Upper lobe of right lung (tissue), 1 donor: ENCODE data around the gene BRF1. TPM values are rescaled to one million over a fixed set of nuclear protein-coding genes. Genes with fewer than 3 reads are reported as not detected.

ENCODE experiments used
- ATAC-seq: fragments of 200-7000 bp; cut with Tn5 transposase; one replicate; pipeline ENCODE4 v1.9.1; 2020; ENCODE audit warnings: mild to moderate bottlenecking, moderate library complexity
- DNase-seq: peaks from one replicate; pipeline ENCODE4 v3.0.0-alpha.2; 2020
- H3K27ac ChIP-seq: fragments of 200-600 bp; one replicate; pipeline ENCODE4 v1.8.0; 2022
- H3K27me3 ChIP-seq: fragments of 200-600 bp; one replicate; pipeline ENCODE4 v1.8.0; 2022; ENCODE audit warnings: mild to moderate bottlenecking
- H3K36me3 ChIP-seq: fragments of 200-600 bp; one replicate; pipeline ENCODE4 v1.8.0; 2022
- H3K4me1 ChIP-seq: fragments of 200-600 bp; one replicate; pipeline ENCODE4 v1.8.0; 2022
- H3K4me3 ChIP-seq: fragments of 200-600 bp; one replicate; pipeline ENCODE4 v1.8.0; 2022; ENCODE audit warnings: mild to moderate bottlenecking
- H3K9me3 ChIP-seq: fragments of 200-600 bp; one replicate; pipeline ENCODE4 v1.8.0; 2022
- intact Hi-C: fragments of 100-400 bp; cut with DNase I; formaldehyde crosslinking; loops from one replicate; pipeline ENCODE4 v1.11.0; 2022
- total RNA-seq: library from RNA; stranded (reverse); fragmentation: NEBNext Ultra II Directional; extraction: Animal tissue kit (Norgen Biotek cat#: 25700); gene quantifications from one replicate; pipeline ENCODE4 v1.2.1, GENCODE V29; 2021
- TF ChIP-seq, protein P1 (sequence below): fragments of 200-600 bp; IDR thresholded peaks from one replicate; pipeline ENCODE4 v1.8.0; 2022; ENCODE audit warnings: antibody characterized with exemption
- donor health status: DM: no; HTN: yes; CAD: no; lungs with severe emphysema.

The BRF1 gene
- total RNA-seq, 1 donor from 2014 or later, result 31.2 TPM

DNA sequence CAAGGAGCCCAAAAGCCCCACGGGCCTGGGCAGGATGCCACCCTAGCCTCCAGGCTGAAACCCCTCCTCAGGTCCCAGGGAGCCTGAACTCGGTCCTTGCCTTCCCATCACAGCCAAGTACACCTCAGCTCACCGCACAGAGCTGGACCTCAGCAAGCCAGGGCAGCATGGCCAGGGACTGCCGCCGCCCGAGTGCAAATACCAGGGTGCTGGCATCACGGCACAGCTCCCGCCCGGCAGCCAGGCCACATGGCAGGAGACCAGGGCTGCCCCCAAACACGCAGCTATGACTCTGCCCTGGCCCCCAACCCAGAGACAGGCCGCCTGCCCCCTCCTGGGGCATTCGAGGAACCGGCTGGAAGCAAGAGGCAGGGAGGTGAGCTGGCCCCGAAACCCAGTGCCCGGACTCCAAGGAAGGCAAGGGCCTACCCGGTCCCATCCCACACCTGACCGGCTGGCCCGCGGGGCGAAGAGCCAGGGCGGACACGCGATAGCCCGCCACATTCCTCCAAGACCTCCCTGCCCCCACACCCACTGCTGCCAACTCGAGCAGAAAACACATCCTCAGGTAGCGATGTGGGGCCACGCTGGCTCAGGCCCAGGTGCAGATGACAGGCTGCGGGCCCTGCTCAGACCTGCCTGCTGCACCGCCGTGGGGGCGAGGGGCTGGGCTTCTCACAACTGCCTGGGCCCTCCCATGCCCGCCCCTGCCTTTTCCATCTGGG lies 134.9 kb downstream of the BRF1 start:
- intact Hi-C loops, result no loop called here
- no peak for DNase-seq
- no peak overlapping the region for H3K4me3 ChIP-seq

DNA sequence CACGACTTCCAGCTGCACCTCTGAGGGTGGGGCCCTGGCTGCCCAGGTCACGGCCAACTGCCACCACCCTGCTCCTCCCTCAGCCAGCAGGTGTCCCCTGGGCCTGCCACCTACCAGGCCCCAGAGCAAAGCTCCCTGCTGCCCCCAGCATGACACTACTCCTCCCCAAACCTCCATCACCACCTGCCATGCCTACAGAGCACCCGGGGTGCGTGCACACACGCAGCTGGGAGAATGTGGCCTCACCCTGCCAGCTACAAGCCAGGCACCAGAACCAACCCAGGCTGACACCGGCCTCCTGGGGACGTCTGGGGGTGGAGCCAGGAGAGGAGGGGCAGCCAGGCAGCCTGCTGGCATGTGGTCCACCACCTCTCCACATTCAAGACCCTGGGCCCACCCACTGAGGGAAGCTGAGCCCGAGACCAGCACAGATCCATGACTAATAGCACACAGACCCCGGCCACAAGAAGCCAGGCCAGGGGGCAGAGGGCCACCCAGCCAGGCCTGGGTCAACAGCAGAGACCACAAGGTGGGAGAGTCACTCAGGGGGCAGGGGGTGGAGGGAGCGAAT lies 135.6 kb downstream of the BRF1 start:
- no peaks in the 10 kb centered on the region for H3K36me3 ChIP-seq
- ATAC-seq (no peak), DNase-seq (no peak)
- TF ChIP-seq, protein P1, sequence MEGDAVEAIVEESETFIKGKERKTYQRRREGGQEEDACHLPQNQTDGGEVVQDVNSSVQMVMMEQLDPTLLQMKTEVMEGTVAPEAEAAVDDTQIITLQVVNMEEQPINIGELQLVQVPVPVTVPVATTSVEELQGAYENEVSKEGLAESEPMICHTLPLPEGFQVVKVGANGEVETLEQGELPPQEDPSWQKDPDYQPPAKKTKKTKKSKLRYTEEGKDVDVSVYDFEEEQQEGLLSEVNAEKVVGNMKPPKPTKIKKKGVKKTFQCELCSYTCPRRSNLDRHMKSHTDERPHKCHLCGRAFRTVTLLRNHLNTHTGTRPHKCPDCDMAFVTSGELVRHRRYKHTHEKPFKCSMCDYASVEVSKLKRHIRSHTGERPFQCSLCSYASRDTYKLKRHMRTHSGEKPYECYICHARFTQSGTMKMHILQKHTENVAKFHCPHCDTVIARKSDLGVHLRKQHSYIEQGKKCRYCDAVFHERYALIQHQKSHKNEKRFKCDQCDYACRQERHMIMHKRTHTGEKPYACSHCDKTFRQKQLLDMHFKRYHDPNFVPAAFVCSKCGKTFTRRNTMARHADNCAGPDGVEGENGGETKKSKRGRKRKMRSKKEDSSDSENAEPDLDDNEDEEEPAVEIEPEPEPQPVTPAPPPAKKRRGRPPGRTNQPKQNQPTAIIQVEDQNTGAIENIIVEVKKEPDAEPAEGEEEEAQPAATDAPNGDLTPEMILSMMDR, result no peak
- no peaks in the 10 kb centered on the region for H3K9me3 ChIP-seq
- H3K27ac ChIP-seq, result no peak overlapping the region
- H3K4me1 ChIP-seq, result peaks cover 8% of the 10 kb centered on the region
- intact Hi-C loops, result no loop called here
- peaks cover 21% of the 10 kb centered on the region for H3K27me3 ChIP-seq
- no peak overlapping the region for H3K4me3 ChIP-seq

More for the DNA sequence above, 134.9 kb downstream of the BRF1 start:
- Histone ChIP-seq H3K27me3 (peaks cover 23% of the 10 kb centered on the region), H3K9me3 (no peaks in the 10 kb centered on the region), H3K27ac (no peak overlapping the region), H3K36me3 (no peaks in the 10 kb centered on the region), H3K4me1 (peaks cover 15% of the 10 kb centered on the region)
- TF ChIP-seq, protein P1, result no peak
- no peak for ATAC-seq

DNA sequence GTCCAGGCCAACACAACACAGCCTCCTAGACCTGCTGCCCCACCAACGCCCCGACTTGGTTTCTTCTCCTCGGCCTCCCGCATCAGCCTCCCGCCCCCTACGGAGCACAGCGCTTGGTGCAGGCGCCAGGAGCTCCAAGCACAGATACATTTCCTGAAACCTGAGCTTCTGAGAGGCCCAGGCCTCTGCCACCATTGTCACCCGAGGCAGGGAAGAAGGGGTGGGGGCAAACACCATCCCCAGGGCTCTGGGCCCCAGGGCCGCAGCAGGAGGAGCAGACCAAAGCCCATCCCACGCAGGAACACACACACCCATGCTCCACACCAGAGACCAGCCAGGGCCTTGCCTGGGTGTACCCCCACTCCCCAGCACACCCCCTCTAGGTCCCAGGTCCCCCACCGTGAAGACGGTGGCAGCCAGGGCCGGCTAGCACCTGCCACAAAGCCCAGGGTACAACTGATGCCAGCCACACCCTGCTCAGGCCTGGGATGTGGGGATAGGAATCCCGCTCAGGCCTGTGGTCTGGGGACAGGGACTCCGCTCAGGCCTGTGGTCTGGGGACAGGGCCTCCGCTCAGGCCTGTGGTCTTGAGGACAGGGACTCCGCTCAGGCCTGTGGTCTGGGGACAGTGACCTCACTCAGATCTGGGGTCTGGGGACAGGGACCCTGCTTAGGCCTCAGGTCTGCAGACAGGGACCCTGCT lies 137.6 kb downstream of the BRF1 start:
- H3K4me1 ChIP-seq, result no peaks in the 10 kb centered on the region
- H3K27ac ChIP-seq, result no peak overlapping the region
- H3K36me3 ChIP-seq, result no peaks in the 10 kb centered on the region
- TF ChIP-seq, protein P1, result no peak
- ATAC-seq (no peak), DNase-seq (no peak)
- intact Hi-C loops, result no loop called here
- no peak overlapping the region for H3K4me3 ChIP-seq
- peaks cover 11% of the 10 kb centered on the region for H3K27me3 ChIP-seq
- no peaks in the 10 kb centered on the region for H3K9me3 ChIP-seq

DNA sequence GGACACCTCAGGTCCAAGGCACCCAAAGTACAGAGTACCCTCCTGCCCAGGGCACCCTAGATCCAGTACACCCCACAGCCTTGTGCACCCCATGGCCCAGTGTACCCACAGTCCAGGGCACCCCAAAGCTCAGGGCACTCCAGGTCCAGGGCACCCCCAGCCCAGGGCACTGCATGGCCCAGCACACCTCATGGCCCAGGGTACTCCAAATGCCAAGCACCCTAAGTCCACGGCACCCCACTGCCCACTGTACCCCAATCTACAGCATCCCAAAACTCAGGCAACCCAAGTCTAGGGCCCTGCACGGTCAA lies 138.2 kb downstream of the BRF1 start:
- Histone ChIP-seq H3K27ac (no peak overlapping the region), H3K9me3 (no peaks in the 10 kb centered on the region), H3K4me1 (no peaks in the 10 kb centered on the region), H3K4me3 (no peak overlapping the region), H3K36me3 (no peaks in the 10 kb centered on the region), H3K27me3 (peaks cover 11% of the 10 kb centered on the region)
- ATAC-seq, result no peak
- no peak for DNase-seq
- intact Hi-C loops, result no loop called here
- TF ChIP-seq, protein P1, result no peak

DNA sequence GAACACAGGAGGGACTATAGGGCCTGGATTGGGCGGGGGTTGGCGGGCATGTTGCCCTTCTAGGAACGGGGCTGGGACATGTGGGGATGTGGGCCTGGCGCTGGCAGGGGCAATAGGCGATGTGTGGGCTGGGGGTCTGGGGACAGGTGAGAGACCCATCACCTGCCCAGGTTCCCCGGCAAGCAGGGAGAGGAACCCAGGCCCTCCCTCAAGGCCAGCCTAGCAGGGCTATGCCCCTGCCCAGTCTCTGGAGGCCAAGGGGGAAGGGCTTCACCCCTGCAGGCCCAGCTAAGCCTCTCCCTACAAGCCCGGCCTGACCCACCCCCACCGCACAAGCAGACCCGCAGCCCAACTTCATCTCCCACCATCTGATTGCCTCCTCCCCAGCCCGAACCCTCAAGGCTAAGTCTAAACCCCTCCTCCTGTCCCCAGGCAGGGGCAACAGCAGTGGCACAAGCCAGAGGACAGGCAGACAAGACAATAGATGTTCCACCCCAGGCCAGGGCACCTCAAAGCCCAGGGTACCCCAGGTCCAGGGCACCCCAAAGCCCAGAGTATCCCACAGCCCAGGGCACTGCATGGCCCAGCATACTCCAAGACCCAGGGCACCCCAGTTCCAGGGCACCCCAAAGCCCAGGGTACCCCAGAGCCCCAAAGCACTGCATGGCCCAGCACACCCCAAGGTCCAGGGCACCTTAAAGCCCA lies 138.7 kb downstream of the BRF1 start:
- Histone ChIP-seq H3K27me3 (peaks cover 11% of the 10 kb centered on the region), H3K27ac (no peak overlapping the region), H3K36me3 (no peaks in the 10 kb centered on the region), H3K4me3 (no peak overlapping the region), H3K9me3 (no peaks in the 10 kb centered on the region), H3K4me1 (no peaks in the 10 kb centered on the region)
- intact Hi-C loops, result no loop called here
- DNase-seq (no peak), ATAC-seq (peak; percentile 51)
- TF ChIP-seq, protein P1, result no peak
